RWPE2 (cell line): ENCODE measurements around the gene RAPSN.

Source experiments
- ATAC-seq: fragments of 200-7000 bp; cut with Tn5 transposase; 3 replicates; pipeline ENCODE4 v1.9.1; 2021; ENCODE audit warnings: low read depth
- DNase-seq: peaks from one replicate; pipeline ENCODE4 v3.0.0-alpha.2; 2020; ENCODE audit warnings: low spot score
- H3K27ac ChIP-seq: fragments of 450-650 bp; 2 replicates; pipeline ENCODE4 v1.5.1; 2017; ENCODE audit warnings: mild to moderate bottlenecking; ENCODE audit not compliant: poor library complexity, severe bottlenecking
- H3K27me3 ChIP-seq: fragments of 250-450 bp; sonication (Bioruptor Pico); 2 replicates; pipeline ENCODE4 v1.5.1; 2021; ENCODE audit warnings: mild to moderate bottlenecking, moderate library complexity; ENCODE audit not compliant: insufficient read depth, poor library complexity, severe bottlenecking
- H3K36me3 ChIP-seq: fragments of 250-450 bp; sonication (Bioruptor Pico); 2 replicates; pipeline ENCODE4 v1.5.1; 2020; ENCODE audit warnings: low read depth, mild to moderate bottlenecking, moderate library complexity
- H3K4me1 ChIP-seq: fragments of 250-450 bp; sonication (Bioruptor Pico); 2 replicates; pipeline ENCODE4 v1.5.1; 2021; ENCODE audit warnings: mild to moderate bottlenecking, moderate library complexity; ENCODE audit not compliant: insufficient read depth, poor library complexity, severe bottlenecking
- H3K4me3 ChIP-seq: fragments of 250-450 bp; sonication (Bioruptor Pico); 2 replicates; pipeline ENCODE4 v1.5.1; 2021; ENCODE audit warnings: mild to moderate bottlenecking, moderate library complexity; ENCODE audit not compliant: severe bottlenecking
- H3K9me3 ChIP-seq: fragments of 250-450 bp; sonication (Bioruptor Pico); 2 replicates; pipeline ENCODE4 v1.5.1; 2021; ENCODE audit warnings: mild to moderate bottlenecking, moderate library complexity; ENCODE audit not compliant: severe bottlenecking
- TF ChIP-seq, protein P1 (sequence below): fragments of 450-650 bp; IDR thresholded peaks from one replicate; pipeline ENCODE4 v1.5.1; 2017; ENCODE audit warnings: mild to moderate bottlenecking, moderate library complexity; ENCODE audit not compliant: poor library complexity, severe bottlenecking

RAPSN gene

DNA sequence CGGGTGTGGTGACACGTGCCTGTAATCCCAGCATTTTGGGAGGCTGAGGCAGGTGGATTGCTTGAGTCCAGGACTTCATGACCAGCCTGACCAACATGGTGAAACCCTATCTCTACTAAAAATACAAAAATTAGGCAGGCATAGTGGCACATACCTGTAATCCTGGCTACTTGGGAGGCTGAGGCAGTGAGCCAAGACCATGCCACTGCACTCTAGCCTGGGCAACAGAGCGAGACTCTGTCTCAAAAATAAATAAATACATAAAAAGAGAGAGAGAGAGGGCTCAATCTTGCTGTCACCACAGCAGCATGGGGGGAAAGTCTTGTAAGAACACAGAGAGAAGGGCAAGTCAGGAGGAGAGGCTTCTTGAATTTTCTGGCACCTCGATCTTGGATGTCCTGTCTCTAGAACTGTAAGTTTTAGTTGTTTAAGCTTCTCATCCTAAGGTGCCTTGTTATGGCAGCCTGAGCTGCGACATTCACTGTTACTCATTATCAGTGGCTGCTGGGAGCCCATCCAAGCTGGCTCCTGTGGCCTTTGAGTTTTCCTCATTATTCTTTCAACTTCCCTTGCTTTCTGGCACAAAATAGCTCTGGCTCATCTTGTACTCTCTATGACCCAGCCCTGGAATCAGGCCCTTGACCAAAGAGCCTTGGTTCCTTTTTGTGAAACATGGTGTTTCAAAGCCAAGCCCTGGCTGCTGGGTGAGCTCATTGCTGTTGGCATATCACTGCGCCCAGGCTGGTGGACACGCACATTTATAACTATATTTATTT lies 14.7 kb downstream of the RAPSN start:
- Histone ChIP-seq H3K27me3 (no peaks in the 10 kb centered on the region), H3K27ac (no peak overlapping the region), H3K4me3 (no peak overlapping the region), H3K9me3 (no peaks in the 10 kb centered on the region), H3K4me1 (no peaks in the 10 kb centered on the region), H3K36me3 (no peaks in the 10 kb centered on the region)
- ATAC-seq (no peak), DNase-seq (no peak)
- TF ChIP-seq, protein P1, sequence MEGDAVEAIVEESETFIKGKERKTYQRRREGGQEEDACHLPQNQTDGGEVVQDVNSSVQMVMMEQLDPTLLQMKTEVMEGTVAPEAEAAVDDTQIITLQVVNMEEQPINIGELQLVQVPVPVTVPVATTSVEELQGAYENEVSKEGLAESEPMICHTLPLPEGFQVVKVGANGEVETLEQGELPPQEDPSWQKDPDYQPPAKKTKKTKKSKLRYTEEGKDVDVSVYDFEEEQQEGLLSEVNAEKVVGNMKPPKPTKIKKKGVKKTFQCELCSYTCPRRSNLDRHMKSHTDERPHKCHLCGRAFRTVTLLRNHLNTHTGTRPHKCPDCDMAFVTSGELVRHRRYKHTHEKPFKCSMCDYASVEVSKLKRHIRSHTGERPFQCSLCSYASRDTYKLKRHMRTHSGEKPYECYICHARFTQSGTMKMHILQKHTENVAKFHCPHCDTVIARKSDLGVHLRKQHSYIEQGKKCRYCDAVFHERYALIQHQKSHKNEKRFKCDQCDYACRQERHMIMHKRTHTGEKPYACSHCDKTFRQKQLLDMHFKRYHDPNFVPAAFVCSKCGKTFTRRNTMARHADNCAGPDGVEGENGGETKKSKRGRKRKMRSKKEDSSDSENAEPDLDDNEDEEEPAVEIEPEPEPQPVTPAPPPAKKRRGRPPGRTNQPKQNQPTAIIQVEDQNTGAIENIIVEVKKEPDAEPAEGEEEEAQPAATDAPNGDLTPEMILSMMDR = no peak

DNA sequence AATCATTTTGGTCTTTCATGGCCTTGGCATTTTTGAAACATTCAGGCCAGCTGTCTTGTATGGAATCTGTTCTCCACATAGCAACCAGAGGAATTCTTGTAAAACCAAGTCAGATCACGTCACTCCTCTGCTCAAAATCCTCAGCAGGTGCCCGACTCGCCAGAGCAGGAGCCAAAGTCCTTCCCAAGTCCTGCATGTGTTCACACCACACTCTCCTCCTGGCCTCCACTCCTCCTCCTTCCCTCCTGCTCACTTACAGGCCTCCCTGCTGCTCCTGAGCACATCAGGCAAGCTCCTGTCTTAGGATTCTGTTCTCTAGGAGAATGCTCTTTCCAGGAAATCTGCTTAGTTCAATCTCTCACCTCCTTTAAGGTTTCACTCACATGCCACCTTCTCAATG lies 15.8 kb downstream of the RAPSN start:
- TF ChIP-seq, protein P1 = no peak
- DNase-seq = no peak
- ATAC-seq = no peak

GRCh38 chr11:47431356-47432083 lies 17.4 kb downstream of the RAPSN start:
- DNase-seq = no peak
- Histone ChIP-seq H3K27me3 (no peaks in the 10 kb centered on the region), H3K4me1 (no peaks in the 10 kb centered on the region), H3K4me3 (no peak overlapping the region), H3K27ac (no peak overlapping the region), H3K9me3 (no peaks in the 10 kb centered on the region), H3K36me3 (no peaks in the 10 kb centered on the region)
- no peak for ATAC-seq
- TF ChIP-seq, protein P1 = no peak

More for the DNA sequence above, 15.8 kb downstream of the RAPSN start:
- Histone ChIP-seq H3K9me3 (no peaks in the 10 kb centered on the region), H3K4me1 (no peaks in the 10 kb centered on the region), H3K4me3 (no peak overlapping the region), H3K36me3 (no peaks in the 10 kb centered on the region), H3K27ac (no peak overlapping the region), H3K27me3 (no peaks in the 10 kb centered on the region)

DNA sequence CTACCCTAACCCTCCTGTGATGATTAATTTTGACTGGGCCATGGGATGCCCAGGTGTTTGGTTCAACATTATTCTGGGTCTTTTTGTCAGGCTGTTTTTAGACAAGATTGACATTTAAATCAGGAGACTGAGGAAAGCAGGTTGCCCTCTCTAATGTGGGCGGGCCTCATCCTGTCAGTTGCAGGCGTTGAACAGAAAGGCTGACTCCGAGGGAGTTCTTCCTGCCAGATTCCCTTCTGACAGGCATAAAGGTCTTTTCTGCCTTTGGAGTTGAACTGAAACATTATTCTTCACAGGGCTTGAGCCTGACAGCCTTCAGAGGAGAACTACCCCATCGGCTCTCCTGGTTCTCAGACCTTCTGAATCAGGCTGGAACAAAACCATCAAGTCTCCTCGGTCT lies 18.4 kb downstream of the RAPSN start:
- no peaks in the 10 kb centered on the region for H3K27me3 ChIP-seq
- TF ChIP-seq, protein P1 = no peak
- no peak for DNase-seq
- no peaks in the 10 kb centered on the region for H3K9me3 ChIP-seq
- H3K27ac ChIP-seq = no peak overlapping the region
- H3K4me3 ChIP-seq = no peak overlapping the region
- H3K36me3 ChIP-seq = peaks cover 2% of the 10 kb centered on the region
- no peak for ATAC-seq
- H3K4me1 ChIP-seq = no peaks in the 10 kb centered on the region
